ENCODE results near the gene SARNP. TPM values are rescaled to one million over a fixed set of nuclear protein-coding genes. Genes with fewer than 3 reads are reported as not detected.

SARNP gene
- total RNA-seq, 4 donors from 2014 or later, result 45.9 to 106 (median 66.6) TPM

DNA sequence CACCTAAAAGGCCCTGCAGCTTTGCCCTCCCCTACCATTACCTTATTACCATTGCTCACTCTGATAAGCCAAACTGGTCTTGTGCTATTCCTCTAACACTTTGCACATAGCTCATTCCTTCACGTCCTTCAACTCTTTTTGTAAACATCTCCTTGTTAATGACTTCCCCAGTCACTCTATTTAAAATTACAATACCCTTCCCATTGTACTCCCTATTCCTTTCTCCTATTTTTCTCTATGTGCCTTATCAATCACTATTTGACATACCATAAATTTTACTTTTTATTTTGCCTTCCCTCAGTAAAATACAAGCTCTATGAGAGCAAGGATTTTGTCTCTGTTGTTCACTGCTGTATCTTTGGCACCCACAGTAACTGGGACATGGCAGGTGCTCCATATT is 5.4 kb downstream of the SARNP start:
- H3K9me3 ChIP-seq, result no peaks in the 10 kb centered on the region
- no peak for DNase-seq
- no peaks in the 10 kb centered on the region for H3K36me3 ChIP-seq
- H3K4me3 ChIP-seq, result no peak overlapping the region
- intact Hi-C loops (cut with DNase I; ENCODE audit: low total_unique reads), result loop anchor here (10.0 kb wide), 1 partner anchor 67 kb away; the partner anchor contains the start of gene GDF11
- peaks cover 3 to 10% of the 10 kb centered on the region in 2 donors for H3K4me1 ChIP-seq
- no peaks in the 10 kb centered on the region for H3K27me3 ChIP-seq
- H3K27ac ChIP-seq, result no peak overlapping the region
- no peak for TF ChIP-seq CTCF (IDR thresholded peaks at IDR 0.05)

GRCh38 chr12:55809274-55809673 is 8.2 kb downstream of the SARNP start:
- Histone ChIP-seq H3K36me3 (no peaks in the 10 kb centered on the region), H3K4me3 (no peak overlapping the region), H3K4me1 (peaks cover 0 to 3% of the 10 kb centered on the region in 2 donors), H3K9me3 (no peaks in the 10 kb centered on the region), H3K27me3 (no peaks in the 10 kb centered on the region), H3K27ac (no peak overlapping the region)
- TF ChIP-seq POLR2A (IDR thresholded peaks at IDR 0.05) (no peak), CTCF (IDR thresholded peaks at IDR 0.05) (no peak)
- intact Hi-C loops (cut with DNase I; ENCODE audit: low total_unique reads), result no loop called here
- no peak for DNase-seq

DNA sequence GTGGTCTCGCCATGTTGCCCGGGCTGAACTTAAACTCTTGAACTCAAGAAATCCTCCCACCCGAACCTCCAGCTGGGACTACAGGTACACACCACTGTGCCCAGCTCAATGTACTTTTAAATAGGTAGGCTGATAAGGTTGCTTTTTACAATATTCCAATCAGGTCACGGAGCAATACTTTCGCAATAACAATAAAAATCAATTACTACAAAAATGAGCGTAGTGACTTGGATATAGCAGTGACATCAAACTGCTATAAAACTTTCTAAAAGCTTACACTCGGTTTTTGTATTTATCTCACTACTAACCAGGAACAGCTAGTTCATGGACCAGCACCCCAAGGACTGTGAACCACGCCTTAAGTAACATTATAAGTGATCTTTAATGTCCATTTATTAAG is 10.5 kb downstream of the SARNP start:
- TF ChIP-seq CTCF (IDR thresholded peaks at IDR 0.05) (no peak), POLR2A (IDR thresholded peaks at IDR 0.05) (no peak)
- Histone ChIP-seq H3K4me1 (no peaks in the 10 kb centered on the region), H3K9me3 (no peaks in the 10 kb centered on the region), H3K4me3 (no peak overlapping the region), H3K36me3 (no peaks in the 10 kb centered on the region), H3K27ac (no peak overlapping the region), H3K27me3 (no peaks in the 10 kb centered on the region)
- no peak for DNase-seq
- intact Hi-C loops (cut with DNase I; ENCODE audit: low total_unique reads), result no loop called here

DNA sequence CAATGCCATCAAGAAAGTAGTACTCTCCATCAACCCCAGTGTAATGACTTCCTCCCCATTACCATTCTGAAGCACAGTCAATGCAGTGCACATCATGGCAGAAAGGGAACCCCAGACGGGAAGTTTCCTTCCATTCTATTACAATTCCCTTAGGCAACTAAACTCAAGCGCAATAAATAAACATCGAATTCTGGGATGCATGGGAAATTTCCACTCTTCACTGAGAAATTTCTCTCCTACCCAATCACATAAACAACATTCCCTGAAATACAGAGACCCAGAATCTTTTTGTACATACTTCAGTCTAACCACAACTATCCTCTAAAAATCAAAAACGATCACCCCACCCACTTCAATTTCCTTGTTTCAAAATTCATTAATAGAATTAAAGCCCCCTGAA is 20.0 kb downstream of the SARNP start:
- Histone ChIP-seq H3K27me3 (no peaks in the 10 kb centered on the region), H3K9me3 (no peaks in the 10 kb centered on the region), H3K27ac (no peak overlapping the region), H3K36me3 (no peaks in the 10 kb centered on the region), H3K4me3 (no peak overlapping the region), H3K4me1 (no peaks in the 10 kb centered on the region)
- no peak for TF ChIP-seq CTCF (IDR thresholded peaks at IDR 0.05)
- TF ChIP-seq POLR2A (IDR thresholded peaks at IDR 0.05), result no peak
- intact Hi-C loops (cut with DNase I; ENCODE audit: low total_unique reads), result no loop called here
- no peak for DNase-seq

DNA sequence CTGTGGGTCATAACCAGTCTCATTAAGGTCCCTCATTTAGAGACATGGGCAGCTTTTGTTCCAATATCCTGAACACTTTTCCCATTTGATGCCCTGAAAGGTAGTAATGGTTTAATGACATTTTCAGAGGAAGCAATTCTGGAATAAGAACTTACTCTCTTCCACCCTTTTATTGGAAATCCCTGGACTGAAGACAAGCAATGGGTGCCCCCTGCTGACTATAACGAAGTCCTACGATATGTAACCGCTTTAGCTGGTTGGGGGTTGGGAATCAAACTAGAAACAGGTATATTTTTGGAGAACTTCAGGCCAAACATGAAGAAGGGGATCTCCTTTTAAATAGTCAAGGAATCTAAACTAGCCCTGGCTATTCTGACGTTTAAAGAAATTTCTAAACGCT is 20.5 kb downstream of the SARNP start:
- H3K36me3 ChIP-seq, result no peaks in the 10 kb centered on the region
- peak in 1 of 2 donors; percentile 38 for DNase-seq
- H3K27me3 ChIP-seq, result no peaks in the 10 kb centered on the region
- H3K4me1 ChIP-seq, result no peaks in the 10 kb centered on the region
- no peak overlapping the region for H3K4me3 ChIP-seq
- H3K27ac ChIP-seq, result no peak overlapping the region
- intact Hi-C loops (cut with DNase I; ENCODE audit: low total_unique reads), result no loop called here
- H3K9me3 ChIP-seq, result no peaks in the 10 kb centered on the region
- TF ChIP-seq POLR2A (IDR thresholded peaks at IDR 0.05), result no peak
- peak; percentile 35 to 59 (median 48) for TF ChIP-seq CTCF (IDR thresholded peaks at IDR 0.05)
